ENCODE results near the gene RIMBP2.

- no peak for TF ChIP-seq EZH2 (IDR thresholded peaks at IDR 0.05; ENCODE audit: low read length, missing control alignments)
- no peak for TF ChIP-seq CTCF (conservative IDR thresholded peaks at IDR 0.05 in 1 of 2, IDR thresholded peaks at IDR 0.05 in 1 of 2; ENCODE audit: low read depth in 1 of 2, low read length in 2 of 2)
Measured at GRCh38 chr12:130633771-130634170, 82.3 kb downstream of the RIMBP2 start.

Data from fibroblast of lung (primary cell).